GM19043 (cell line): ENCODE data around the gene GABRP.

ENCODE experiments used
- ATAC-seq: cut with Tn5 transposase; IDR thresholded peaks from one replicate; pipeline ENCODE4 v1.9.1; 2021; ENCODE audit warnings: low read depth; ENCODE audit not compliant: unreplicated experiment

Gene GABRP

GRCh38 chr5:170854566-170854965, 71.0 kb downstream of the GABRP start:
- no peak for ATAC-seq

- ATAC-seq = no peak
Observed at GRCh38 chr5:170857066-170857465, 73.5 kb downstream of the GABRP start.

GRCh38 chr5:170860415-170860814, 76.9 kb downstream of the GABRP start:
- ATAC-seq = no peak

- ATAC-seq = no peak
Observed at GRCh38 chr5:170860818-170861666, 77.5 kb downstream of the GABRP start.

GRCh38 chr5:170861667-170861916, 78.1 kb downstream of the GABRP start:
- ATAC-seq = no peak

- no peak for ATAC-seq
Observed at GRCh38 chr5:170861917-170862766, 78.6 kb downstream of the GABRP start, which contains the start of gene RANBP17. Gene RANBP17, plus strand, starts transcription at chr5:170862018.

GRCh38 chr5:170863646-170864045, 80.1 kb downstream of the GABRP start:
- no peak for ATAC-seq
